ENCODE measurements around the gene LENEP. TPM values are rescaled to one million over a fixed set of nuclear protein-coding genes. Genes with fewer than 3 reads are reported as not detected.
A peak's percentile ranks its signal among the peaks of the same experiment; 100 is the strongest.

LENEP gene
- total RNA-seq, 2 donors from 2014 or later, result not detected

DNA sequence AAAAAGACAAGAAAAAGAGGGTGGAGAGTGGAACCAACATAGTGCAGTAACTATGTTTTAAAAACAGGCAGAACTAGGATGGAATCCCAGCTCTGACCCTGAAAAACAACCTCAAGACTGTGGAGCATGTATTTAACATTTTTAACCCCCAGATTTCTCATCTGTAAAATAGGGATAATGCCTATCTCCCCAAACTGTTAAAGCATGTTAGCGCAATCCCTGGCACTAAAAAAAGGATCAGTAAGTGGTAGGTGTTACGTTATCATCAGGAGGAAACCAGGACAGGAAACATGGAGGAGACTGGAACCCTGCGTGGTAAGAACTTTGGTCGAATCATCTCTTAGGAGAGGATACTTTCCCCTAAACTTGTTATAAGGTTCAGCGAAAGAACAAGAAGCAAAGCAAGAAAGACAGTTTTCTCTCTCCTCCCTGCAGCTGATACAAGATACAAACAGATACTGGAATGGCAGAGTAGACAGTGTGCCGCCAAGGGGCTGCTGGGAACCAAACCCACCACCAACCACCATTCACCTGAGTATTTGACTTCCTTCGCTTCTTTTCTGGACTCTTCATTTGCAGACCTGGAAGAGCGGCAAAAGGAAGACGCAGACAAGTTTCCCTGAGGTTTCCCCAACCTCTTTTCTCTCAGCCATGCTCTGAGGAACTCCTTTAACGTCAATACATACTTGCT is 32.8 kb upstream of the LENEP start:
- H3K27ac ChIP-seq, result peak overlapping the region; percentile 98 to 99
- H3K9me3 ChIP-seq, result no peaks in the 10 kb centered on the region
- peaks cover 16% of the 10 kb centered on the region for H3K4me1 ChIP-seq (replicated peaks)
- peaks cover 0 to 7% of the 10 kb centered on the region in 2 donors for H3K36me3 ChIP-seq
- no peaks in the 10 kb centered on the region for H3K27me3 ChIP-seq (replicated peaks; ENCODE audit: insufficient read depth)
- no peak for DNase-seq (ENCODE audit: low spot score)
- peak overlapping the region; percentile 70 to 88 for H3K4me3 ChIP-seq
- intact Hi-C loops (cut with DNase I), result loop anchor here (5.0 kb wide), 2 partner anchors 37 to 92 kb away; partner anchors contain the start of gene ADAM15
- no peak for TF ChIP-seq POLR2A (IDR thresholded peaks at IDR 0.05)
- TF ChIP-seq, protein P1, sequence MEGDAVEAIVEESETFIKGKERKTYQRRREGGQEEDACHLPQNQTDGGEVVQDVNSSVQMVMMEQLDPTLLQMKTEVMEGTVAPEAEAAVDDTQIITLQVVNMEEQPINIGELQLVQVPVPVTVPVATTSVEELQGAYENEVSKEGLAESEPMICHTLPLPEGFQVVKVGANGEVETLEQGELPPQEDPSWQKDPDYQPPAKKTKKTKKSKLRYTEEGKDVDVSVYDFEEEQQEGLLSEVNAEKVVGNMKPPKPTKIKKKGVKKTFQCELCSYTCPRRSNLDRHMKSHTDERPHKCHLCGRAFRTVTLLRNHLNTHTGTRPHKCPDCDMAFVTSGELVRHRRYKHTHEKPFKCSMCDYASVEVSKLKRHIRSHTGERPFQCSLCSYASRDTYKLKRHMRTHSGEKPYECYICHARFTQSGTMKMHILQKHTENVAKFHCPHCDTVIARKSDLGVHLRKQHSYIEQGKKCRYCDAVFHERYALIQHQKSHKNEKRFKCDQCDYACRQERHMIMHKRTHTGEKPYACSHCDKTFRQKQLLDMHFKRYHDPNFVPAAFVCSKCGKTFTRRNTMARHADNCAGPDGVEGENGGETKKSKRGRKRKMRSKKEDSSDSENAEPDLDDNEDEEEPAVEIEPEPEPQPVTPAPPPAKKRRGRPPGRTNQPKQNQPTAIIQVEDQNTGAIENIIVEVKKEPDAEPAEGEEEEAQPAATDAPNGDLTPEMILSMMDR (IDR thresholded peaks at IDR 0.05), result no peak
- TF ChIP-seq POLR2AphosphoS5 (IDR thresholded peaks at IDR 0.05), result no peak
- 25% methylated on average over 10 of the region's 10 CpGs for WGBS

DNA sequence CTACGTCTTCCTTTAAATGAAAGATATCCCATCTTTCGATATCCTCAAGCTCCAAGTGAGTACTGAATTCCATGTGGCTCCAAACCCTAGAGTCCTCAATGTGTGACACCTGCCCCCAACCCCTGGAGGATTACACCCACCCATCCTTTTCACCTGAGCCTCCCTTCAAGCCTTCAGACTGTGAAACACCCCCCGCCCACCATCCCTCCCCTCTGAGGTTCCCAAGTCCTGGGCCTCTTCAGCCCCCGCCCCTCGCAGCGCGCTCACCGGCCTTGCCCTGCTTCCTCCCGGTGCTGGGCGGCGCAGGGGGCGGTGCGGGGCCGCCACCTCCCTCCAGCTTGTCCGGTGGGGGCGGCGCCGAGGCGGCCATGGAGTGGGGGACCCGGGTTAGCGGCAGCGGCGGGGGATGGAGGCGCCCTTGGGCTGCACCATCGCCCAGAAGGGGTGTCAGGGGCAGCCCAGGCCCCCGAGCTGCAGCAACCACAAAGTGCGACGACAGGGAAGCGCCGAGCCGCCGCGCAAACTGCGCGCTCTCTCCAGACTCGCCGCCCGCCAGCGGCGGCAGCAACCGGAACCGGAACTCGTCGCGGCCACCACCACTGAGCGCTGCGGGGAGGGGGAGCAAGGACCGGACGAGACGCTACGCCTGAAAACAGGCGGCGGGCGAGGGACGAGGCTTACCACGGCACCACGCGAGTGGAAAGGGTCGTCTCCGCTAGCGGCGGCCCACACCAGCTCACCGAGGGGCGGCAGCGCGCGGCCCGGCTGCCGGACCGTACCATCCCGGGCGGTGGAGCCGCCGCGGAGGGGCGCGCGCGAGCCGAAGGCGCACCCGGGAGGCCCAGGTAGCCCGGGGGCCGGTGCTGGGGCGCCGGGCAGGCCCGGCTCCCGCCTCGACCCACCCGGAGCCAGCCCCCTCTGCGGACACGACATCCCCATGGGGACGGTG is 31.9 kb upstream of the LENEP start, which contains the start of gene PYGO2:
TSS of gene PYGO2 (minus strand) at position 576 of the 949 bp plus-strand sequence. CDS start at position 370, 206 bp downstream.
- TF ChIP-seq POLR2AphosphoS5 (IDR thresholded peaks at IDR 0.05), result peak; percentile 74
- TF ChIP-seq, protein P1 (IDR thresholded peaks at IDR 0.05), result peak; percentile 71 to 96 (median 91)
- peak; percentile 59 for TF ChIP-seq POLR2A (IDR thresholded peaks at IDR 0.05)
- DNase-seq (ENCODE audit: low spot score), result peak; percentile 72
- H3K27ac ChIP-seq, result peak within 1 kb of the TSS; percentile 98 to 99
- H3K4me3 ChIP-seq, result peak within 1 kb of the TSS; percentile 70 to 88
- under 1% methylated on average over 50 of the region's 93 CpGs for WGBS
- H3K36me3 ChIP-seq, result peaks cover 0 to 10% of the 10 kb centered on the region in 2 donors
- intact Hi-C loops (cut with DNase I), result loop anchor here (1.0 to 5.0 kb wide), 3 partner anchors 36 to 91 kb away; partner anchors contain the start of gene ADAM15
- no peaks in the 10 kb centered on the region for H3K27me3 ChIP-seq (replicated peaks; ENCODE audit: insufficient read depth)
- H3K9me3 ChIP-seq, result no peaks in the 10 kb centered on the region
- peaks cover 16% of the 10 kb centered on the region for H3K4me1 ChIP-seq (replicated peaks)

DNA sequence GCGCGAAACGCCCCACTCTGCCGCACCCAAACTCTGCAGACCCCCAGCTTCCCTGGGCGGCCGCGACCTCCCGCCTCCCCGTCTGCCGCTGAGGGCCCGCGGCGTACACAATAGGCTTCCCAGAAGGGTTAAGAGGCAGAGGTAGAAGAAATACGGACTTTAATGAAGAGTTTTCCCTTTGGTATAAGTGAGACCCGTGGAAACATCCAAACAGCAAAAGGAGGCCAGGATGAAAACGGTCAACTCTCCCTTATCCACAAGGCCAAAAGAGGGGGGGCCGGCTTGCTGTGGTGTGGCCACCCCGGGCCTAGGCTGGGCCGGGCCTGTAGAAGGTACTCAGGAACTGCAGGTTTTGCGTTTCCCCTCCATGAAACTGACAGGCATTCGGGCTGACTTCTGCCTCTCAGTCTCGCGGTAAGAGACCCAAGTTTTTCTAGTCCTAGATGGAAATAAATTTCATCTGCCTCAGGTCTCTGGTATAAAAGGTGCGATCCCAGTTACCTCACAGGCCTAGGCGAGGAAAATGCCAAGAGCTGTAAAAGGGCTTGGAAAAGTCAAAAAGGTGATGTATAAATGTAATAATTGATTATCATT is 31.1 kb upstream of the LENEP start:
- no peaks in the 10 kb centered on the region for H3K27me3 ChIP-seq (replicated peaks; ENCODE audit: insufficient read depth)
- H3K4me3 ChIP-seq, result peak overlapping the region; percentile 70 to 88
- 2% methylated on average over 25 of the region's 25 CpGs for WGBS
- TF ChIP-seq POLR2AphosphoS5 (IDR thresholded peaks at IDR 0.05), result no peak
- TF ChIP-seq POLR2A (IDR thresholded peaks at IDR 0.05), result no peak
- TF ChIP-seq, protein P1 (IDR thresholded peaks at IDR 0.05), result no peak
- peaks cover 0 to 14% of the 10 kb centered on the region in 2 donors for H3K36me3 ChIP-seq
- intact Hi-C loops (cut with DNase I), result loop anchor here (1.0 to 5.0 kb wide), 3 partner anchors 35 to 90 kb away; partner anchors contain the start of gene ADAM15
- peaks cover 16% of the 10 kb centered on the region for H3K4me1 ChIP-seq (replicated peaks)
- H3K27ac ChIP-seq, result peak overlapping the region; percentile 98 to 99
- H3K9me3 ChIP-seq, result no peaks in the 10 kb centered on the region
- DNase-seq (ENCODE audit: low spot score), result peak; percentile 50

DNA sequence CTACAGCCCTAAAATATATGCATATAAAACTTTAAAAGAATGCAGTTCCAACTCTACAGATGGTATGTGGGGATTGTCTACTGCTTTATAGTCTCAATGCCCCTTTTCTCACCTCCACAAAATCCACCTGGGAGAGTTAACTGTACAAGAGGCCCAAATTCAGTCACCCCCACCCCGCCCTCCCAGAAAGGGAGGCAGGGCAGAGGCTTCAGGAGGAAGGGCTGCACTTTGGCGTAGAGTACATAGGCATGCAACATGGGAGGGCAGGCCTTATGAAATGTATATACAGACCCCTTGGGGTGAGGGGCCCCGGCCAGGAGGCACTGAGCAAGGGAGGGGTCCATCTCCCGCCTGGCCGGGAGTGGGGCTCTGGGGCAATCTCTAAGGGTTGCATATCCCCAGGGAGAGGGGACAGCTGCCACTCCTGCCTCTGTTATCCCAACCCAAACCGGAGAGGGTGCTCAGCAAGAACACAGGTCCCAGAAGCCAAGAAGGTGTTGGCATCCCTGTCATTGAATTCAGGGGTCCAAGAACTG is 30.5 kb upstream of the LENEP start:
- Histone ChIP-seq H3K36me3 (peaks cover 0 to 14% of the 10 kb centered on the region in 2 donors), H3K27ac (peak overlapping the region; percentile 98 to 99), H3K4me3 (peak overlapping the region in 1 of 2 donors; percentile 70), H3K4me1 (replicated peaks) (peaks cover 16% of the 10 kb centered on the region), H3K9me3 (no peaks in the 10 kb centered on the region), H3K27me3 (replicated peaks; ENCODE audit: insufficient read depth) (no peaks in the 10 kb centered on the region)
- 54% methylated on average over 6 of the region's 6 CpGs for WGBS
- DNase-seq (ENCODE audit: low spot score), result no peak
- no peak for TF ChIP-seq POLR2AphosphoS5 (IDR thresholded peaks at IDR 0.05)
- TF ChIP-seq POLR2A (IDR thresholded peaks at IDR 0.05), result no peak
- TF ChIP-seq, protein P1 (IDR thresholded peaks at IDR 0.05), result no peak
- intact Hi-C loops (cut with DNase I), result loop anchor here (1.0 to 5.0 kb wide), 3 partner anchors 34 to 89 kb away; partner anchors contain the start of gene ADAM15
